Measurements from ENCODE around the gene CITED4. TPM values are rescaled to one million over a fixed set of nuclear protein-coding genes. Genes with fewer than 3 reads are reported as not detected.

CITED4 gene
- polyA plus RNA-seq, 1 of the 3 experiments (the other 2 are of a cell fraction) = 10.1 TPM

GRCh38 chr1:40841602-40842001 is 20.6 kb downstream of the CITED4 start:
- Histone ChIP-seq H3K4me2 (no peak overlapping the region), H4K20me1 (ENCODE audit: insufficient read depth) (no peaks in the 10 kb centered on the region), H3K79me2 (ENCODE audit: insufficient read depth) (no peaks in the 10 kb centered on the region), H3K9me3 (no peaks in the 10 kb centered on the region), H3K36me3 (replicated peaks in 1 of 2; ENCODE audit: control insufficient read depth in 1 of 2, insufficient read depth in 2 of 2, low read length in 1 of 2) (no peaks in the 10 kb centered on the region), H3K27me3 (ENCODE audit: insufficient read depth) (no peaks in the 10 kb centered on the region), H2AFZ (ENCODE audit: low read depth) (no peak overlapping the region), H3K4me1 (ENCODE audit: control insufficient read depth in 1 of 2, insufficient read depth in 2 of 2, low read depth in 1 of 2, low read length in 1 of 2) (no peaks in the 10 kb centered on the region; a peak in 1 of 4 replicates), H3K4me3 (ENCODE audit: low read depth in 2 of 2, low read length in 1 of 2) (no peak overlapping the region), H3K9ac (no peak overlapping the region), H3F3A (replicated peaks; ENCODE audit: insufficient read depth) (no peaks in the 10 kb centered on the region), H3K9me2 (no peaks in the 10 kb centered on the region), H3K27ac (ENCODE audit: low read depth in 2 of 2, low read length in 1 of 2) (no peak overlapping the region)
- POLR2A ChIA-PET = no interaction called here
- DNase-seq = no peak
- TF ChIP-seq MXI1 (IDR thresholded peaks at IDR 0.05; ENCODE audit: low read depth, low read length) = no peak
- TF ChIP-seq REST (IDR thresholded peaks at IDR 0.05; ENCODE audit: low read depth, low read length) = no peak
- no peak for TF ChIP-seq ZBTB33 (IDR thresholded peaks at IDR 0.05; ENCODE audit: borderline replicate concordance, low read depth)
- TF ChIP-seq EP300 (IDR thresholded peaks at IDR 0.05; ENCODE audit: borderline replicate concordance in 1 of 2, low read depth in 1 of 2, low read length in 1 of 2) = no peak
- no peak for TF ChIP-seq GABPA (IDR thresholded peaks at IDR 0.05; ENCODE audit: low read depth)
- no peak for TF ChIP-seq NRF1 (IDR thresholded peaks at IDR 0.05; ENCODE audit: low read depth, low read length)
- TF ChIP-seq GATA2 (CRISPR knock-in tag; IDR thresholded peaks at IDR 0.05) = no peak
- no peak for TF ChIP-seq RAD21 (IDR thresholded peaks at IDR 0.05; ENCODE audit: low read length)
- TF ChIP-seq POLR2AphosphoS5 (IDR thresholded peaks at IDR 0.05; ENCODE audit: low read depth, low read length) = no peak
- TF ChIP-seq PBX3 (IDR thresholded peaks at IDR 0.05) = no peak
- TF ChIP-seq YY1 (IDR thresholded peaks at IDR 0.05; ENCODE audit: low read depth) = no peak
- no peak for TF ChIP-seq TCF12 (IDR thresholded peaks at IDR 0.05)
- no peak for TF ChIP-seq TAF1 (IDR thresholded peaks at IDR 0.05; ENCODE audit: borderline replicate concordance, low read depth, low read length)
- TF ChIP-seq MAX (IDR thresholded peaks at IDR 0.05; ENCODE audit: low read depth) = no peak
- TF ChIP-seq JUND (IDR thresholded peaks at IDR 0.05) = no peak
- TF ChIP-seq EZH2phosphoT487 (IDR thresholded peaks at IDR 0.05; ENCODE audit: borderline replicate concordance, low read depth) = no peak
- TF ChIP-seq ELF1 (IDR thresholded peaks at IDR 0.05) = no peak
- WGBS (ENCODE audit: low lambda C conversion rate) = 85% methylated on average over 7 of the region's 7 CpGs
- CTCF ChIA-PET = interaction anchor here (1.4 to 1.5 kb wide), 2 partner anchors 9 to 111 kb away, joined by 5 to 7 read pairs; no protein-coding TSS in a partner anchor
